Stimulated activated CD8-positive, alpha-beta memory T cell treated with anti-CD3 and anti-CD28 coated beads, Interleukin-7, amount 100 ng/mL, for 24 hours (primary cell): ENCODE measurements around the gene TNFRSF18.
"Not testable (repeated sequence)": the region's sequence is repeated elsewhere in the genome, so short reads cannot be mapped to it uniquely, and the experiment has no call there.

Source experiments
- DNase-seq: peaks from one replicate; pipeline ENCODE4 v3.0.0-alpha.2; 2020; ENCODE audit warnings: low read depth

TNFRSF18 gene

DNA sequence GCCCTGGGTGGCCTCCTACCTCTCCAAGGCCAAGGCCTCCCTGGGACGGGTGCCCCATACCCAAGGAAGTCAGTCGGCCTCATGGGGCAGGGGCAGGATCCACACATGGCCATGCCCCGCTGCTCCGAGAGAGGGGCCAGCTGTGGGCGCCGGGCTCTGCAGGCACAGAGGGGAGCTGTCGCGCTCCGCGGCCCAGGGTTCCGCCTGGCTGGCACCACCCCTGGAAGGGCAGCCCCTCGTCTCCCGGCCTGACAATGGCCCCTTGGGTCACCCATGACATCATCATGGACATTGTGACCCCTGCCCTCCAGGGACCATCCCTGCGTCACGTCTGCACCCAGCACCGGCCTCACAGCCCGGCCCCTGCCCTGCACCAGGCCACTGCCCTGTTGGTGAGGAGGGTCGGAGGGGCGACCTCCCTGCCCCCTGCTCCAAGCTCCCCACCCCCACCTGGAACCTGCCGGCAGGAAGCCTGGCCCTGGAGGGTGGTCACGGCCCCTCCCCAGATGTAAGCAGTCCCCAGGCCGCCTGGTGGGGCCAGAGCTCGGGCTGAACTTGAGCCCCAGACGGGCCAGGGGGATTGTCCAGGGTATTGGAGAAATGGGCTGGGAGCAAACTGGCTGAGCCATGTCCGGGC lies 26.9 kb downstream of the TNFRSF18 start:
- DNase-seq = no peak

- no peak for DNase-seq
Observed at GRCh38 chr1:1178794-1179331, 27.5 kb downstream of the TNFRSF18 start.

DNA sequence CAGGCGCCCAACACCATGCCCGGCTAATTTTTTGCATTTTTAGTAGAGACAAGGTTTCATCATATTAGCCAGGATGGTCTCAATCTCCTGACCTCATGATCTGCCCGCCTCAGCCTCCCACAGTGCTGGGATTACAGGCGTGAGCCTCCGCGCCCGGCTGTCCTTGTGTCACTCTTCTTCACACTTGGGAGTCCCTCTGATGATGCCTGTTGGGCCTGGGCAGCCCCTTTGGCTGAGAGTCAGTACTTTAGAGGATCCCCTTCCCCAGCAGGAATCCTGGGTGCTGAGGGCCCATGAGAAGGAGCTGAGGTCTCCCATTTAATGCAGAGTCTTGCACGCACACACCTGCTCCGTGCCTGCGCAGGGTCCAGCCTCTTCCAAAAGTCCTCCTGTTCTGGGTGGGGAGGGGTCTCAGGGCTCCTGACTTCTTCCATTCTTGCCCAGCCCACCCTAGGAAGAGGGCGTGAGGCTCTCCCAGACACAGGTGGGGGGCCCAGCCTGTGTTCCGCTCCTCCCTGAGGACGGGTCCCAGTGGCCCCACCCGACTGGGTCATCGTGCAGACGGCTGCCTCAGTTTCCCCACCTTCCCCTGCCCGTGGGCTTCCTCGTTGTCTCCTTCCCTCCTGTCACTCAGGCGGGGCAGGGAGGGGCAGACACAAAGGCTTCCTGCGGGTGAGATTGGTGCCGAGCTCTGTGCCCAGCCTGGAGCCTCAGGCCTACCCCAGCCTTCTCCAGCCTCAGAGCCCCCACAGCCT lies 28.8 kb downstream of the TNFRSF18 start:
- DNase-seq = no peak

DNA sequence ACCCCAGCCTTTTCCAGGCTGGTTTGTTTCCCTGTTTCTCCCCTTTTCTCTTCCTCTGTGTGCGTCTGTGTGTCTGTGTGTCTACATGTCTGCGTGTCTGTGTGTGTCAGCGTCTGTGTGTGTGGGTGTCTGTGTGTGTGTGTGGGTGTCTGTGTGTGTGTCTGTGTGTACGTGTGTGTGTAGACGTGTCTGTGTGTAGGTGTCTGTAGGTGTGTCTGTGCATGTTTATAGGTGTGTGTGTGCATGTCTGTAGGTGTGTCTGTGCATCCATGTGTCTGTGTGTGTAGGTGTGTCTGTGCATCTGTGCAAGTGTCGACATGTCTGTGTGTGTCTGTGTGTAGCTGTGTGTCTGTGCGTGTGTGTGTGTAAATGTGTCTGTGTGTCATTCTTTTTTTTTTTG lies 29.5 kb downstream of the TNFRSF18 start:
- no peak for DNase-seq

- DNase-seq = not testable (repeated sequence)
Observed at GRCh38 chr1:1176063-1176761, 30.2 kb downstream of the TNFRSF18 start.

GRCh38 chr1:1175221-1176062 lies 30.9 kb downstream of the TNFRSF18 start:
- DNase-seq = no peak

DNA sequence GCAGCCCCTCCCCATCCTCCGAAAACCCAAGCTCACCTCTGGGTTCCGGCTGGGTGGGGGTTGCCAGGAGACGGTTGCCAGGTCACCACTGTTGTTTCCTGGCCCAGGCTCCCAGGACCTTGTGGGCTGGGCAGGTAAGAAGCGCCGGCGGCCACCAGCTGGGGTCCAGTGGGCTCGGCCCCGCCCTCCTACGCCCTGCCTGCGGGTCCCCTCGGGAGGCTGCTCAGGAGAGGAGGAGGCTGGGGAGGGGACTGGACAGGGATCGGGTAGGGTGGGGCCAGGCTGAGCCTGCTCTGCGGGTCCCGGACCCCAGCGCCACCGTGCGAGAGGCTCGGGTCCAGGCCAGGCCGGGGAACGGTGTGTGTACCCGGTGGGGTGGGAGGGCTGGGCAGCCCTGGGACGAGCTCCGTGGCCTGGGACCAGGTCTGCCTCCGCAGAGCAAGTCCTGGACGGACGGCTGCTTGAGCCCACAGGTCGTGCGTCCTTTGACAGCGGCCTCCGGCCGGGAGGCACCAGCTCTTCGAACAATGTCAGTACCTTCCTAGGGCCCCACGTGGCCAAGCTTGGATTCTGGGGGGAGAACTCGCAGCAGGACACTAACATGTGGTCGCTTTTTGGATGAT lies 32.5 kb downstream of the TNFRSF18 start, which contains the start of gene TTLL10:
TTLL10 (plus strand) TSS at position 88 of the 623 bp plus-strand sequence. CDS start 5,336 bp downstream, outside the sequence.
- no peak for DNase-seq

DNA sequence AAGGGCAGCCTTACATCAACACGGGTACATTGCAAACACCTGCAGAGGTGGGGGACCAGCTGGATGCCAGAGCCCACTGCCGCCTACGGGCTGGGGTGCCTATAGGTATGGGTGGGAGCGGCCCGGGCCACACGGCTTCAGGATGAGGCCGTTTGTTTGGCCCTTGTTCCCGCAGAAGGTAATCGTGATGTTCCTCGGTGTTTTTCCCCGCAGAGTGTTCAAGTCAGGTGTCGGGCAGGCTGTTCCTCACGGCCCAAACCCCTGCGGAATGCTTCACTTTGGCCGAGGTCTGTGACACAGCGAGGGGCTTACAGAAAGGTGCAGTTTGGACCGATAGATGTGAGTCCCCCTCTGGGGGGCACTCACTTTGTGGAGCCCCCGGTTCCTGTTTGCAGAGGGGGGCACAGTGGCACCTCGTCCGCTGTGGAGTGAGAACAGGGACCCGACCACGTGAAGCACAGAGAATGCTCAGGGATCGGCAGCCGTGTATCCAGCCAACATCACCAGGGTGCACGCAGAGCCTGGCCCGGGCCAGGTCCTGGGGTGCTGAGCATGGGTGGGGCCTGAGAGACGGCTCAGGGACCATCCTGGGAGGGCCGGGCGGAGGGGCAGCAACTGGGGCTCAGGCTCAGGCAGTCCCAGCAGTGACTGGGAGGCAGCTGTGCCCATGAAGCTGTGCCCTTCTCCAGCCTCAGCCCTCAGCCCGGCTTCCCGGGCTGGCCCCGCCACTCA lies 33.2 kb downstream of the TNFRSF18 start:
- no peak for DNase-seq

DNA sequence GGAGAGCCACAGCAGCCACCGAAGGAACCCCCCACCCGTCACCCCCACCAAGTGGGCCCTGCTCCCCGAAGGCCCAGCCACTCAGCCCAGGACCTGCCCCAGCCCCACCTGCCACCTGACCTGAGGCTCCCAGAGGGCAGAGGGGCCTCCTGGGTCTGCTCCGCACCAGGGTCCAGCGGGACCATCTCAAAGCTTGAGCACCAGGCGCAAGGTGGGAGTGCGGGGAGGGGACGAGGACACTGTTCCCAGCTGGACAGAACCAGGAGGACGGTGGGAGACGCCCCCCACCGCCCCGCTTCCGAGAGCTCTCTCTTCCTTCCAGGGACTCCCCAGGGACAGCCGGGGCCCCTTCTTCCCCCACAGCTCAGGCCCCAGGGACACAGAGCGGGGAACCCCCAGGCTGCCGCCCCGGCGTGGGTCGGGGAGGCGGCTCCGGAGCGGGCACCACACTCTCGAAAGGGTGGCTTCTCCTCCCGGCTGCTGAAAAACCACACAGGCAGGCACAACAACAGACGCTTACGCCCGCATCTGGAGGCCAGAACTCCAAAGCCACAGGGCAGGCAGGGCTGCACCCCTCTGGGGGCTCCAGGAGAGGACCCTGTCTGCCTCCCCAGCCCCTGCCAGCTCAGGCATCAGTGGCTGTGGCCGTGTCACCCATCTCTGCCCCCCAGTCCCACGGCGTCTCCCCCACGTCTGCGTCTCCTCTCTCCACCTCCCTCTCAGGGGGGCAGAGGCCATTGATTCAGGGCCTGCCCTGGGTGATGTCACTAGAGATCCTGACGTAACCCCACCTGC lies 34.6 kb downstream of the TNFRSF18 start:
- DNase-seq = no peak

GRCh38 chr1:1171161-1171545 lies 35.2 kb downstream of the TNFRSF18 start:
- no peak for DNase-seq

DNA sequence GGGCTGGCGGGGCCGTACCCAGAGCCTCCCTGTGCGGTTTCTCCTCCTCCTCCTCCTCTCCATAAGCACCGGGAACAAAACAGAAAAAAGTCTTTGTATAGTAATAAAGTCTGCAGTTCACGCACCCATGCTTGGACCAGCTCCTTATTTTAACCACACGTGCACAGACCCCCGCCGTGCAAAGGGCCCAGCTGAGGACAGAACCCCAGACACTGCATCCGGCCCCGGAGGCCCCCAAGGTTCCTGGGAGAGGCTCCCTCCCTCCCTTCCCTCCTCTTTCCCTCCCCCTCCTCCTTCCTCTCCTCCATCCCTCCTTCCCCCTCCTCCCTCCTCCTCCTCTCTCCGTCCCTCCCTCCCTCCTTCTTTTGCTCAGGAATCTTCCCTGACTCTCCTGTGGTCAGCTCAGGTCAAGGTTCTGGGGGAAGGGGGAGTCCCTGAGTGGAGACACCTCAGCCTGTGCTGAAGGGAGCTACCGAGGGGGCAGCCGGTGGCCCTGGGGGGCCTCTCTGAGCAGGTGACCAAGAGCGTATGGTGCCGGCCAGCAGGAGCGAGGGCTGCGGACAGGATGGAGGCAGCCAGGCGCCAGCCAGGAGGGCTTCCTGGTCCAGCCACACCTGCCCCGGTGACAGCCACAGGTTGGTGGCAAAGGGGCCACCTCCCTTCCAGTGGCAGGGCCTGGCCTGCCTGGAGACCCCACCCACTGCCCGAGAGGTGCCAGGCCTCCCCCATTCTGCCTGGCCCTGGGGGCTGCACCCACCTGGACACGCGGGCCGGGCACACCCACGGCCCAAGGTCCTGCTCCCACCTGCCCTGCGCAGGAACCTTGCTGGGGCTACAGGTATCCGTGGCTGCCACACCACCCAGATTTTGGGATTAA lies 35.9 kb downstream of the TNFRSF18 start:
- DNase-seq = no peak

DNA sequence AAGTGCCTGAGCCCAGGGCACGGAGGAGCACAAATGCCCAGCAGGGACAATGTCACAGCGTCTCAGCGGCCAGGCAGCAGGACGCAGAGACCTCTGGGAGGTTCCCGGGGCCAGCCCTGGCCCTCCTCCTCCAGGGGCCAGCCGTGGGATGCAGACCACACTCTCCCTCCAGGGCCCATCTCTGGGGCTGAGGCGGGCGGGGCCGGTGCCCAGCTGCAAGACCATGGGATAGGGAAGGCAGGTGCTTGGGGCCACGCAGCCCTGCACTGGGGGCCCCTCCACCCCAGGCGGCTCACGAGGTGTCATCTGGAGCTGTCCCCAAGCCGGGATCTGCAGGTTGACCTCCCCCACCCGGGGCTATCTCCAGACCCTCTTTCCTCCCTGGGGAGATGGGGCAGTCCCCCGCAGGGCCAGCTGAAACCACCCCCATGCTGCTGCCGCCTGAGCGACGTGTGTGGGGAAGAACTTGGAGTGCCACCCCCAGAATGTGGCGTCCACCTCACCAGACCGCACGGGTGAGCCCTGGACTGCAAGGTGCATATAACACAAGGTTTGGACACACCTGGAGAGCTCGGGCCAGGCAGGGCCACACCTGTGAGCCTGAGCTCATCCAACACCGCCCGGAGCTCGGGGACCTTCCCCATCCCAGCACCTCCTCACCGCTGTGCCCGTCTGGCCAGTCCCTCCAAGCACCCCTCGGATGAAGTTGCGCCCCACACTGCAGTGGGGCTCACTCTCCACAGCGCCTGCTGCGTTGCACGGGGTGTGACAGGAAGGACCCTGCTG lies 36.8 kb downstream of the TNFRSF18 start:
- no peak for DNase-seq

DNA sequence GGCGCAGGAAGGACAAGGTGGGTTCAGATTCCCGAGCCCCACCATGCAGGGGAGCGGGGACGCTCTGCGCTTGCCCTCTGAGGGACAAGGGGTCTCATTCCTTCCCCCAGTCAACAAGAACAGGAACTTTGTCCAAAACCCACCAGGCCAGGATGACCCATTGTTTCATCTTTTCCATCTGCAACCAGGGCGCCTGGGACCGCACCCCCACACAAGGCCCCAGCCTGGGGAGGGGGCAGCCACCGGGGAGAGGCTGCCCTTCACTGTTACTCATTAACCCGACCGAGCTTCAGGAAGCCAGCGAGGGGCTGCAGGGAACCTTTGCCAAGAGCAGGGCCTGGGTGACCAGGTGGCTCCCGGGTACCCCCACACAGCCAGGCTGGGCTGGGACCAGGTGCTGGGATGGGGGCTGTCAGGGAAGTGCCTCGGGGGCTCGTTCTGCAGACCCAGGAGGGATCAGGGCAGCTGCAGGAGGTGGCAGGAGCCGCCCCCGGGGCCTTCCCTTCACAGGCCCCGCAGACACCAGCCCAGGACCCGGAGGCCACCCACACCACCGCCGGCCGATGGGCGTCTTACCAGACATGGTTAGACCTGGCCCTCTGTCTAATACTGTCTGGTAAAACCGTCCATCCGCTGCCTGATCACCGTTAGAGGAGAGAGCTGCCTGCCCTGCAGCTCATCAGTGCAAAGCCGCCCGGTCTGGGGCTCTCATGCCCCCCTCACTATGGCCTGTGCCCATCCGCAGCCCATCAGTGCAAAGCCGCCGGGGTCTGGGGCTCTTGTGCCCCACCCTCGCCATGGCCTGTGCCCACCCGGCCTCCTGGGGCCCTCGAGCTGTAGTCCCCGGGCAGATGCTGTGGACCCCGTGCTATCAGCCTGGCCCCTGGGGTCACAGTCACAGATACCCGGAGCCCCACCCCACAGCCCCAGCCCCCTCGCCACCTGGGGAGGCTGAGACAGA lies 37.7 kb downstream of the TNFRSF18 start:
- no peak for DNase-seq

DNA sequence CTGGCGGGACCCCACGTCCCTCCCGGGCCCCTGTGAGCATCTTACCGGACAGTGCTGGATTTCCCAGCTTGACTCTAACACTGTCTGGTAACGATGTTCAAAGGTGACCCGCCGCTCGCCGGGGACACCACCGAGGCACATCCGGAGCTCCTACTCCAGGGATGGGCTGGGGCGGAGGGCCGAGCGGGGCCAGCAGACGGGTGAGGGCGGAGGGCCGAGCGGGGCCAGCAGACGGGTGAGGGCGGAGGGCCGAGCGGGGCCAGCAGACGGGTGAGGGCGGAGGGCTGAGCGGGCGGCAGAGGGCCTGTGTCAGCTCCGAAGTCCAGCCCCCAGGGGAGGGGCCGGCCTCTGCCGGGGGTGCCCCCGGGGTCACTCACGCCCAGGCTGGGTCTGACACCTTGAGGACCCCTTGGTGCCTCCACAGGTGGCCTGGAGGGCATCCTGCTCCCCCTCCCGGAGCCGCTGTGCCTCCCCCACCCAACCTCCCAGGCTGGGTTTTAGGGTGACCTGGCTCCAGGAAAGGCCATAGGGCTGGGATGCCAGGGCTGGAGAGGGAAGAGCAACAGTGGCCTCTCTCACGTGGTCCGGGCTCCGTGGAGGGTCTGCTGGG lies 38.4 kb downstream of the TNFRSF18 start:
- no peak for DNase-seq

- no peak for DNase-seq
Observed at GRCh38 chr1:1167398-1167821, 39.0 kb downstream of the TNFRSF18 start.

DNA sequence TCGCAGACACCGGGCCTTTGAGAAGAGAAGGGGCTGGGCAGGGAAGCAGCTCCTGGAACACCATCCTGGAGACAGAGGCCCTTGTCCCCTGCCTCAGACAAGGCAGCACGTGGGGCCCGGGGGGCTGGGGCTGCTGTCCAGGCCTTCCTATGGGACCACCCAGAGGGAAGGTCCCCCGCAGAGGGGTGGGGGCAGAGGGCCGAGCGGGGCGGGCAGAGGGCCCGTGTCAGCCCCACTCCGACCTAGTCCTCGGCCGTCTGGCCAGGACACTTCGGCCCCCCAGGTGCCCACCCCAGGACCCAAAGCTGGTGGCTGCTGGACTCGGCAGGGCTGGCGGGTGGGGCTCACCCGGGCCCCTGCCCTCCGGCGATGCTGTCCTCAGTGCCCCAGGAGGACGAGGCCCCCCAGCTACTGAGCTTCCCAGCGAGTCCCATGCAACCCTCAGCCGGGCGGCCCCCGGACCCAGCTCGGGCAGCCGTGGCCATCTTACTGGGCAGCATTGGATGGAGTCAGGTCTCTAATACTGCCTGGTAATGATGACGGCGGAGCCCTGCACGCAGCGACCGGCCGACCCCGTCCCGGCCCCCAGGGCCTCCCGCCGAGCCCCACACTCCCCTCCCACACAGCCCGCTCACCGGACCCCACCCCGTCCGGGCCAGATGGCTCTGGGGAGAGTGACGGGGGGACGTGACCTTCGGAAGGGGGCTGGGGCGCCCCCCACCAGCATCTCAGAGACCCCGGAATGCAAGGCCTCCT lies 39.6 kb downstream of the TNFRSF18 start:
- DNase-seq = no peak
